Activated CD4-positive, alpha-beta T cell treated with anti-CD3 and anti-CD28 coated beads, Interleukin-2, amount 10 ng/mL, durations not matched to agents 24 days and 14 days (primary cell): ENCODE results near the gene GPN2. TPM values are rescaled to one million over a fixed set of nuclear protein-coding genes. Genes with fewer than 3 reads are reported as not detected.
"Not testable (repeated sequence)": the region's sequence is repeated elsewhere in the genome, so short reads cannot be mapped to it uniquely, and the experiment has no call there.

ENCODE experiments used
- DNase-seq: peaks from one replicate; pipeline ENCODE4 v3.0.0; 2022
- H3K27ac Mint-ChIP-seq: one replicate; pipeline ENCODE4 v1.8.0; 2022; ENCODE audit warnings: mild to moderate bottlenecking, mixed read lengths
- H3K27me3 Mint-ChIP-seq: one replicate; pipeline ENCODE4 v1.8.0; 2022; ENCODE audit warnings: mixed read lengths
- H3K36me3 Mint-ChIP-seq: one replicate; pipeline ENCODE4 v1.8.0; 2022; ENCODE audit warnings: low read depth, mild to moderate bottlenecking, mixed read lengths
- H3K4me1 Mint-ChIP-seq: one replicate; pipeline ENCODE4 v1.8.0; 2021; ENCODE audit warnings: mixed read lengths
- H3K4me3 Mint-ChIP-seq: one replicate; pipeline ENCODE4 v1.8.0; 2022; ENCODE audit warnings: mild to moderate bottlenecking, moderate library complexity, mixed read lengths
- H3K9me3 Mint-ChIP-seq: one replicate; pipeline ENCODE4 v1.8.0; 2021; ENCODE audit warnings: mixed read lengths
- intact Hi-C: fragments of 100-400 bp; cut with micrococcal nuclease; formaldehyde crosslinking; loops from one replicate; pipeline ENCODE4 v1.15.1; 2023
- total RNA-seq: library from RNA; stranded (reverse); gene quantifications from 2 replicates; pipeline ENCODE4 v1.2.3, GENCODE V29; 2022

GPN2 gene
- total RNA-seq, 1 donor from 2014 or later: 47.1 TPM

- Mint-ChIP-seq H3K36me3 (peaks cover 24% of the 10 kb centered on the region), H3K27me3 (no peaks in the 10 kb centered on the region), H3K9me3 (no peaks in the 10 kb centered on the region), H3K27ac (no peak overlapping the region), H3K4me3 (no peak overlapping the region), H3K4me1 (peaks cover 9% of the 10 kb centered on the region)
- DNase-seq: no peak
- intact Hi-C loops: no loop called here
Measured at GRCh38 chr1:26858160-26858559, 31.9 kb downstream of the GPN2 start.

- H3K36me3 Mint-ChIP-seq: peaks cover 30% of the 10 kb centered on the region
- no peak overlapping the region for H3K27ac Mint-ChIP-seq
- DNase-seq: no peak
- peaks cover 5% of the 10 kb centered on the region for H3K4me1 Mint-ChIP-seq
- H3K9me3 Mint-ChIP-seq: no peaks in the 10 kb centered on the region
- intact Hi-C loops: no loop called here
- H3K27me3 Mint-ChIP-seq: no peaks in the 10 kb centered on the region
- no peak overlapping the region for H3K4me3 Mint-ChIP-seq
Measured at GRCh38 chr1:26857473-26858060, 32.5 kb downstream of the GPN2 start.

GRCh38 chr1:26856604-26857469 lies 33.2 kb downstream of the GPN2 start:
- Mint-ChIP-seq H3K27ac (peak overlapping the region; percentile 51), H3K27me3 (no peaks in the 10 kb centered on the region), H3K36me3 (peaks cover 37% of the 10 kb centered on the region), H3K4me1 (peaks cover 1% of the 10 kb centered on the region), H3K4me3 (no peak overlapping the region), H3K9me3 (no peaks in the 10 kb centered on the region)
- intact Hi-C loops: no loop called here
- DNase-seq: no peak

GRCh38 chr1:26856181-26856580 lies 33.9 kb downstream of the GPN2 start:
- no peak for DNase-seq
- Mint-ChIP-seq H3K9me3 (no peaks in the 10 kb centered on the region), H3K4me3 (no peak overlapping the region), H3K36me3 (peaks cover 44% of the 10 kb centered on the region), H3K27ac (no peak overlapping the region), H3K27me3 (no peaks in the 10 kb centered on the region), H3K4me1 (peaks cover 1% of the 10 kb centered on the region)
- intact Hi-C loops: no loop called here

GRCh38 chr1:26855636-26856035 lies 34.4 kb downstream of the GPN2 start:
- Mint-ChIP-seq H3K4me1 (peaks cover 1% of the 10 kb centered on the region), H3K27me3 (no peaks in the 10 kb centered on the region), H3K4me3 (no peak overlapping the region), H3K9me3 (no peaks in the 10 kb centered on the region), H3K36me3 (peaks cover 48% of the 10 kb centered on the region), H3K27ac (no peak overlapping the region)
- DNase-seq: no peak
- intact Hi-C loops: no loop called here

- H3K4me1 Mint-ChIP-seq: peaks cover 1% of the 10 kb centered on the region
- DNase-seq: no peak
- H3K9me3 Mint-ChIP-seq: no peaks in the 10 kb centered on the region
- no peaks in the 10 kb centered on the region for H3K27me3 Mint-ChIP-seq
- intact Hi-C loops: no loop called here
- H3K4me3 Mint-ChIP-seq: no peak overlapping the region
- no peak overlapping the region for H3K27ac Mint-ChIP-seq
- peaks cover 53% of the 10 kb centered on the region for H3K36me3 Mint-ChIP-seq
Measured at GRCh38 chr1:26854906-26855305, 35.2 kb downstream of the GPN2 start.

GRCh38 chr1:26853600-26853999 lies 36.5 kb downstream of the GPN2 start:
- peaks cover 58% of the 10 kb centered on the region for H3K36me3 Mint-ChIP-seq
- no peak overlapping the region for H3K27ac Mint-ChIP-seq
- intact Hi-C loops: loop anchor here (1.0 kb wide), 2 partner anchors 12 to 25 kb away; no protein-coding TSS in a partner anchor
- H3K4me3 Mint-ChIP-seq: no peak overlapping the region
- no peak for DNase-seq
- peaks cover 1% of the 10 kb centered on the region for H3K4me1 Mint-ChIP-seq
- H3K27me3 Mint-ChIP-seq: no peaks in the 10 kb centered on the region
- no peaks in the 10 kb centered on the region for H3K9me3 Mint-ChIP-seq

GRCh38 chr1:26853156-26853555 lies 36.9 kb downstream of the GPN2 start:
- Mint-ChIP-seq H3K4me3 (no peak overlapping the region), H3K9me3 (no peaks in the 10 kb centered on the region), H3K36me3 (peaks cover 60% of the 10 kb centered on the region), H3K4me1 (peaks cover 1% of the 10 kb centered on the region), H3K27ac (no peak overlapping the region), H3K27me3 (no peaks in the 10 kb centered on the region)
- DNase-seq: peak; percentile 93
- intact Hi-C loops: loop anchor here (1.0 kb wide), 2 partner anchors 12 to 25 kb away; no protein-coding TSS in a partner anchor

GRCh38 chr1:26852701-26853100 lies 37.4 kb downstream of the GPN2 start:
- intact Hi-C loops: loop anchor here (1.0 kb wide), 2 partner anchors 13 to 26 kb away; no protein-coding TSS in a partner anchor
- no peak overlapping the region for H3K4me3 Mint-ChIP-seq
- H3K9me3 Mint-ChIP-seq: no peaks in the 10 kb centered on the region
- DNase-seq: no peak
- H3K27ac Mint-ChIP-seq: no peak overlapping the region
- H3K27me3 Mint-ChIP-seq: no peaks in the 10 kb centered on the region
- peaks cover 62% of the 10 kb centered on the region for H3K36me3 Mint-ChIP-seq
- peaks cover 1% of the 10 kb centered on the region for H3K4me1 Mint-ChIP-seq

GRCh38 chr1:26851106-26851684 lies 38.9 kb downstream of the GPN2 start:
- Mint-ChIP-seq H3K36me3 (peaks cover 66% of the 10 kb centered on the region), H3K4me3 (no peak overlapping the region), H3K27ac (no peak overlapping the region), H3K4me1 (peaks cover 1% of the 10 kb centered on the region), H3K27me3 (no peaks in the 10 kb centered on the region), H3K9me3 (no peaks in the 10 kb centered on the region)
- intact Hi-C loops: no loop called here
- no peak for DNase-seq

- peaks cover 9% of the 10 kb centered on the region for H3K4me1 Mint-ChIP-seq
- intact Hi-C loops: no loop called here
Measured at GRCh38 chr1:26848941-26849774, 40.9 kb downstream of the GPN2 start.

GRCh38 chr1:26848499-26848898 lies 41.6 kb downstream of the GPN2 start:
- Mint-ChIP-seq H3K27ac (no peak overlapping the region), H3K27me3 (no peaks in the 10 kb centered on the region), H3K9me3 (no peaks in the 10 kb centered on the region), H3K4me1 (peaks cover 9% of the 10 kb centered on the region), H3K4me3 (no peak overlapping the region), H3K36me3 (peaks cover 65% of the 10 kb centered on the region)
- DNase-seq: no peak
- intact Hi-C loops: no loop called here

More at GRCh38 chr1:26848941-26849774, 40.9 kb downstream of the GPN2 start:
- peak; percentile 55 for DNase-seq
- Mint-ChIP-seq H3K27me3 (no peaks in the 10 kb centered on the region), H3K4me3 (no peak overlapping the region), H3K9me3 (no peaks in the 10 kb centered on the region), H3K27ac (no peak overlapping the region), H3K36me3 (peaks cover 63% of the 10 kb centered on the region)

GRCh38 chr1:26847826-26848225 lies 42.3 kb downstream of the GPN2 start:
- peaks cover 63% of the 10 kb centered on the region for H3K36me3 Mint-ChIP-seq
- H3K27ac Mint-ChIP-seq, DNase-seq, intact Hi-C loops, H3K4me1 Mint-ChIP-seq, H3K4me3 Mint-ChIP-seq, H3K9me3 Mint-ChIP-seq, H3K27me3 Mint-ChIP-seq: not testable (repeated sequence)
